ENCODE data around the gene LGALS12.
"Not testable (repeated sequence)": the region's sequence is repeated elsewhere in the genome, so short reads cannot be mapped to it uniquely, and the experiment has no call there.

The LGALS12 gene

DNA sequence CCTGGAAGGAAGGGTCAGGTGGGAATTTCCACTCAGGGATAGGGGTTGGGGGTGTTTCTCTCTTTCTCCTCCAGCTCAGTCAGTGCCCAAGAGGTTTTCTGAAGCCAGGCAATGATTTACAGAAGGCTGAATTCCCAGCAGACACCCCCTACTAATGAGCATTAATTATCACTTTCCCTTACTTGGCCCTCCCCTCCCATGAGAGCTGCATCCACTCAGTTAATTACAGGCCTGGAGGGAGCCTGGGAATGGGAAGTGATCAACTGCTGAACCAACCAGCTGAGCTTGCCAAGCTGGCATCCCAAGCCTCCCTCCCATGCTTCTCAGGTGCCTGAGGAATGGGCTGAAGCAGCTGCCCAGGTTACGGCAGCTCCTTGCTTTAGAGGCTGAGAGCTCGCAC is 992 bp downstream of the LGALS12 start:
- no peak for DNase-seq

DNA sequence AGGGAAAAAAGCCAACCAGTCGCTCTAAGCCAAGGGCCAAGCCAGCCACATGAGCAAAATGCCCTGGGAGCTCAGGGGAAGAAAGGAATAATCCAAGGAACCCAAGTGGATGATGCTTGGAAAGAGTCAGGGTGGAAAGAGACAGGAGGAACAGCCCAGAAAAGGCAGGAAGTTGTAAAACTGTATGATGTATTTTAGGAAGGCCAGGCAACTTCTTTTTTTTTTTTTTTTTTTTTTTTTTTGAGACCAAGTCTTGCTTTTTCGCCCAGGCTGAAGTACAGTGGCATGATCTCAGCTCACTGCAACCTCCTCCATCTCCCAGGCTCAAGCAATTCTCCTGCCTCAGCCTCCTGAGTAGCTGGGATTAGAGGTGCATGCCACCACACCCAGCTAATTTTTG is 1.6 kb downstream of the LGALS12 start:
- no peak for DNase-seq

DNA sequence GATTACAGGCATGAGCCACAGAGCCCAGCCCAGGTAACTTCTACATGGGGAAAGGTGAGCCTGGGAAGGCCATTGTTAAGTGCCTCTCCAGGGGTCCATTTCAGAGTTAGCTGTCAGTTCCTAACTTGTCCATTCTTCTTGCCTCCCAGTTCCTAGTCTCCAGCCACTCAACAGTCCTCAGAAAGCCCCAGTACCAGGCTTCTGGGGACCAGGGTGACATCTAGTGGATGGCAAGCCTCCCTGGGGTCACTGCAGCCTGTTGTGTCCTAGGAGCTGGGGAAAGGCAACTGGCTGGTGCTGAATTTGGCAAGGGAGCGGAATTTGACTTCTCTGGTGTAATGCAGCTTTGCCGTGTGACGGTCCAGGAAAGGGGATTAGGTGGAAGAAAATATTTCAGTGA is 2.1 kb downstream of the LGALS12 start:
- no peak for DNase-seq

DNA sequence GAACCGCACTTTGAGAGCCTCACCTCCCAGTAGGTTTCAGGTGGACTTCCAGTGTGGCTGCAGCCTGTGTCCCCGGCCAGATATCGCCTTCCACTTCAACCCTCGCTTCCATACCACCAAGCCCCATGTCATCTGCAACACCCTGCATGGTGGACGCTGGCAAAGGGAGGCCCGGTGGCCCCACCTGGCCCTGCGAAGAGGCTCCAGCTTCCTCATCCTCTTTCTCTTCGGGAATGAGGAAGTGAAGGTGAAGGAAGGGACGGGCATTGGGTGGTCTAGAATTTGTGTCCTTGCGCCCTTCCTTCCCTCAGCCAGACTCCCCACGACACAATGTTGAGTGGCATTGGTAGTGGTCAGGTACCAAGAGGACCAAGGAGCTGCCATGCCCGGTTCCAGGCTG is 2.9 kb downstream of the LGALS12 start:
- no peak for DNase-seq

DNA sequence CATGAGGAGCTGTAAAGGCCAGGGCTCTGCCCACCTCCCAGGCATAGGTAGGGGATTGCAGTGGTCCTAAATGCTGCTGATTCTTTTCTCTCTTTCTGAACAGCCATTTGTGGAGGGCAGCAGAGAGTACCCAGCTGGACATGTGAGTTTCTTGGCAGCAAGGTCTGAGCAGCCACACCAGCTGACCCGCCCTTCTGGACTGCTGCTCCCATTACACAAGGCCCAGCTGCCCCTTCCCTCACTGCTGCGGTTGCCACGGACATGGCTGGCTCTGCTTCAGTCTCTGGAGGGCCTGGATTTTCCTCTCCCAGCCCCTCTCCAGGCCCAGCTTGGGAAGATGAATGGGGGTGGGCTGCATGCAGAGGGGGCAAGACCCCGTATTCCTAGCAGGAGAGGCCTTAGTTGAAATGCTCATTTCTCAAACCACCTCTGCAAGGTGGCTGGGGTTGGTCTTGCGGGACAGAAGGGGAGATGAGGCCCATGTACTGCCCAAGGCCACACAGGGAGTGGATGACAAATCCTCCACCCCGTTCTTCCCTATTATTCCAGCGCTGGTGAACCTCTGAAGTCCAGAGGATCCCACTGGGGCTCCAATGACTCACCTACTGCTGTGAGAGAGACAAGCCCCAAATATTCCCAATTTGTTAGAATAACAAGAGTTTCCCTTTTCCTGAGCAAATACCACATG is 4.6 kb downstream of the LGALS12 start:
- no peak for DNase-seq

DNA sequence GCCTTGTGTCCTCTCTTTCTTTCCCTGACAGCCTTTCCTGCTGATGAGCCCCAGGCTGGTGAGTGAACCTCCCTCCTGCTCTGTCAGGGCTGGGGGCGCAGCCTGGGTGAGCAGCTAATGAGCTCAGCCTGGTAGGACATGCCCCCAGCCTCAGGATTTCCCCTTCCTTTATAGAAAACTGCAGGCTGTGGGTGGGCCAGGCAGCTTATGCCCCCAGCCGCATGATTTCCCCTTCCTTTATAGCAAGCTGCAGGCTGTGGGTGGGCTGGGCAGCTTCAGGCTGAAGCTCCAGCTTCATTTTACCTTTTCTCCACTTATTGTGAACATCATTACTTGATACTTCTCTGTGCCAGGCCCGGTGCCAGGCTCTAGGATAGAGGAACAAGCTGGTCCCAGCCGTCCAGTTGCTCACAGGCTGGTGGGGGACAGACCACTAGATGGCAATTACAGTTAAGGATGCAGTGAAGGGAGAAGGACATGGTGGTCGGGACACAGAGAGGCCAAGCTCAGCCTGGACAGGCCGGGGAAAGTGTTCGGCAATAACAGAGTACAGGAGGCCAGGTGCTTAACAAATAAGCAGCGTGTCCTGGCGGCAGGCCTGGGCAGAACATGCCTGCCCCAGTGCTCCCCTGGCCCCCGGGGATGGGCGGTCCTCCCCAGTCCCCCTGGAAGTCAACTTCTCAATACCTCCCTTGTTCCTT is 5.3 kb downstream of the LGALS12 start:
- no peak for DNase-seq

DNA sequence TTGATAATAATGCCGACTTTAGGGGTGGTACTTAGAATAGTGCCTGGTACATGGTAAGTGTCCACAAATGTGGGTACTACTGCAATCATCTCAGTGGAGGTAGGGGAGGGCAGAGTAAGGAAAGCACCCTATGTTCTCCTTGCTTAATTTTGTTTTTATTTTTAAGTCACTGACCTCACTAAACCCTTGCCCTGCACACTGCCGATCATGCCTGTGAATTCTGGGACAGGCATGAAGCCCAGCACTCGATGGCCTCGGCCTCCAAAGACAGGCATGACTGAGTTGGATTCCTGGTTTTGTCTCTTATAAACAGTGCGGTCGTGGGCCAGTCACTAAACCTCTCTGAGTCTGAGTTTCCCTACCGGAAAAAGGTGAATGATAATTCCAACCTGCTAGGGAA is 6.9 kb downstream of the LGALS12 start:
- no peak for DNase-seq

DNA sequence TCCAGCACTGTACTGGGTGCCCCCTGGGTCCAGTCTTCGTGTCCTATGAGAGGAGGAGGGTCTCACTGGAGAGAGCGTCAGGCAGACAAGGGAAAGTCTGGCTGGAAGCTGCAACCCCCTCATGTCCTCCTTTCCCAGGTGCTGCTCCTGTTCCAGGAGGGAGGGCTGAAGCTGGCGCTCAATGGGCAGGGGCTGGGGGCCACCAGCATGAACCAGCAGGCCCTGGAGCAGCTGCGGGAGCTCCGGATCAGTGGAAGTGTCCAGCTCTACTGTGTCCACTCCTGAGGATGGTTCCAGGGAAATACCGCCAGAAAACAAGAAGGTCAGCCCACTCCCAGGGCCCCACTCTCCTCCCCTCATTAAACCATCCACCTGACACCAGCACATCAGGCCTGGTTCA is 10.2 kb downstream of the LGALS12 start:
- DNase-seq = no peak

DNA sequence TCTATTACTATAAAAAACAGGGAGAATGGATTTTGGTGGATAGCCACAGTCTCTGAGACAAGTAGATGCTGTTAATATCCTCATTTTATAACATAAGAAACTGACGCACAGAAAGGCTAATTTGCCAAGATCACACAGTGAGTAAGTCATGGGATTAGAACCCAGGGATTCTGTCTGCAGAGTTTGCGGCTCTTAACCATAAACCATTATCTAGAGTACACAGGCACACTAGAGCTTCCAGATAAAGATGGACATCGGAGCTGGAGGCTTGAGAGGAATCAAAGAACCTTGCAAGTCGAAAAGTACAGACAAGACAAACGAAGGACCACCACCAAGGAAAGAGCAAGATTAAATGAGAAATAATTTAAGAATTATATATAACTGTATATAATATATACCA is 11.3 kb downstream of the LGALS12 start:
- DNase-seq = no peak

DNA sequence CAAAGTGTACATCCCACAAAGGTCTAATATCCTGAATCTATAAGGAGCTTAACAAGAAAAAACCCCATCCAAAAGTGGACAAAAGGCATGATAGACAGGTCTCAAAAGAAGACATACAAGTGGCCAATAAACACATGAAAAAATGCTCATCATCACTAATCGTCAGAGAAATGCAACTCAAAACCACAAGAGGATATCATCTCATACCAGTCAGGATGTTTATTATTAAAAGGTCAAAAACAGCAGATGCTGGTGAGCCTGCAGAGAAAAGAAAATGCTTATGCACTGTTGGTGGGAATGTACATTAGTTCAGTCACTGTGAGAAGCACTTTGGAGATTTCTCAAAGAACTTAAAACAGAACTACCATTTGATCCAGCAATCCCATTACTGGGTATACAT is 12.7 kb downstream of the LGALS12 start:
- DNase-seq = no peak

DNA sequence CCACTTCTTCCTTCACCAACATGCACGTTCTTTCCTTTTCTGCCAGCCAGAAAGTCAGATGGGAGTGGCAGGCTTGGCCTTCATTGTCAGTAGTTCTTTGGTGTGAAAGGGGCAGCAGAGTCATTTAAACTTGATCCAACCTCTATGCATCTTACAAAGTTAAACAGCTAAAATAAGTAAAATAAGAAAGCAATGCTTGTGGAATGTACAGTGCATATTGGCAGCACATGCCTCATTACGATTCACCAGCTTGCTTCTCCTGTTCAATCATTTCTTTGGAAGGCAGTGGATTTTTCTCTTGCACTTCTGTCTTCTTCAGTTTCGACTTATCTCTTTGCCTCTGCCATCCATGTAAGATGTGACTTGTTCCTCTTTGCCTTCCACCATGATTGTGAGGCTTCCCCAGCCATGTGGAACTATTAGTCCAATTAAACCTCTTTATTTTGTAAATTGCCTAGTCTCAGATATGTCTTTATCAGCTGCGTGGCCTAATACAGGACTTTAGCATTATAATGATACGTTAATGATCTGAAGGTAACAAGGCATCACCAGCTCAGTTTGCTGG is 14.8 kb downstream of the LGALS12 start:
- DNase-seq = no peak

DNA sequence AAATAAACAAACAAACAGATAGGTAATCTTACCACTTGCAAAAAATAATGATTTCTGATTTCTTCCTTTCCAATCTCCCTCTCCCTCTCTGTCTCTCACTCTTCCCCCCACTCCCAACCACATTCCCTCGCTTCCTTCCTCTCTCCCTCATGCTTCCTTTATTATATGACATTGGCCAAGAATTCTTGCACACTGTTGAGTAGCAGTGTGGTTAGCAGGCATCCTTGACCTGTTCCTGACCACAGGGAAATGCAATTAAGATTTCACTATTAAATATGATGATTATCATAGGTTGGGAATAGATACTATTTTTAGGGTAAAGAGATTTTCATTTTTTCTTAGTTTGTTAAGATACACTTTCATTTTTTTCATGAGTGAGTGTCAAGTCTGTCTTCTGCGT is 16.0 kb downstream of the LGALS12 start:
- DNase-seq = no peak

DNA sequence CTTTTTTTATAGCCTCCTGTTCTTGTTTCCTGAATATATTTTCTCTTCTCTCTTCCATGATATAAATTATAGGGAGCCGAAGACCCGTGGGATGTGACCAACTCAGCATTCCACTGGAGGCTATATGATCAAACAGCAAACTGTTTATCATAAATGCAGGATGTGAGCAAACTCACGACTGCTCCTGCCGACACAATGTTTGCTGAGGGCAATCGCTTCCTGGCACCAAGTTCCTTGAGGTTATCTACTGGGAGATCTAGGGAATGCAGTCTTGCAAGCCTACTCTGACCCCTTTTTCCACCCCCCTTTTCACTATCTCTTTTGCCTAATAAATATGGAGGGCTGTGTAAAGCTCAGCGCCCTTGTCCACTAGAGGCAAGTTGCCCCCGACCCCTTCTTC is 17.3 kb downstream of the LGALS12 start:
- DNase-seq = no peak

DNA sequence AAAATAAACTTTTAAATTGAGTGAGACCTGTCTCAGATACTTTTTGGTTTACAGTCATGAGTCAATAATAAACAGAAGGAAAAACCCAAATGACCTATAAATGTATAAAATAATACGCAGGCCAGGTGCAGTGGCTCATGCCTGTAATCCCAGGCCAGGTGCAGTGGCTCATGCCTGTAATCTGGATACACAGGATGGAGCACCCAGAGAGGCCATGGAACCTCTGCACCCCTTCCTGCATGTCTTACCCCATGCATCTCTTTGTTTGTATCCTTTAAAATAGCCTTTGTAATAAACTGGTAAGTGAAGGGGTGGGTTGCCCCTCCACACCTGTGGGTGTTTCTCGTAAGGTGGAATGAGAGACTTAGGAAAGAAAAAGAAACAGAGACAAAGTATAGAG is 21.8 kb downstream of the LGALS12 start:
- no peak for DNase-seq

DNA sequence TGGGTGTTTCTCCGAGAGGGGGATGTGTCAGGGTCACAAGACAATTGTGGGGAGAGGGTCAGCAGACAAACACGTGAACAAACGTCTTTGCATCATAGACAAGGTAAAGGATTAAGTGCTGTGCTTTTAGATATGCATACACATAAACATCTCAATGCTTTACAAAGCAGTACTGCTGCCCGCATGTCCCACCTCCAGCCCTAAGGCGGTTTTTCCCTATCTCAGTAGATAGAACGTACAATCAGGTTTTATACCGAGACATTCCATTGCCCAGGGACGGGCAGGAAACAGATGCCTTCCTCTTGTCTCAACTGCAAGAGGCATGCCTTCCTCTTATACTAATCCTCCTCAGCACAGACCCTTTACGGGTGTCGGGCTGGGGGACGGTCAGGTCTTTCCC is 22.3 kb downstream of the LGALS12 start:
- DNase-seq = not testable (repeated sequence)

DNA sequence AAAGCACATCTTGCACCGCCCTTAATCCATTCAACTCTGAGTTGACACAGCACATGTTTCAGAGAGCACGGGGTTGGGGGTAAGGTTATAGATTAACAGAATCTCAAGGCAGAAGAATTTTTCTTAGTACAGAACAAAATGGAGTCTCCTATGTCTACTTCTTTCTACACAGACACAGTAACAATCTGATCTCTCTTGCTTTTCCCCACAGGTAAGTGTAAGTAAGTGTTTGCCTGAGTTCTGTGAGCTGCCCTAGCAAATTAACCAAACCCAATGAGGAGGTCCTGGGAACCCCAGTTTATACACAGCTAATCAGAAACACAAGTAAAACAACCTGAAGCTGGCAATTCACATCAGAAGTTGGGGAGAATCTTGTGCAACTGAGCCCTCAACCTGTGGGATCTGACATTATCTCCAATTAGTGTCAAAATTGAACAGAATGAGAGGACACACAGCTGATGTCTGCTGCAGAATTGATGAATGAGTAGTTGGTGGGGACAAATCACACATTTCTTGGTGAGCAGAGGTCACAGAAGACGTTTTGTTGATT is 22.9 kb downstream of the LGALS12 start:
- DNase-seq = not testable (repeated sequence)

DNA sequence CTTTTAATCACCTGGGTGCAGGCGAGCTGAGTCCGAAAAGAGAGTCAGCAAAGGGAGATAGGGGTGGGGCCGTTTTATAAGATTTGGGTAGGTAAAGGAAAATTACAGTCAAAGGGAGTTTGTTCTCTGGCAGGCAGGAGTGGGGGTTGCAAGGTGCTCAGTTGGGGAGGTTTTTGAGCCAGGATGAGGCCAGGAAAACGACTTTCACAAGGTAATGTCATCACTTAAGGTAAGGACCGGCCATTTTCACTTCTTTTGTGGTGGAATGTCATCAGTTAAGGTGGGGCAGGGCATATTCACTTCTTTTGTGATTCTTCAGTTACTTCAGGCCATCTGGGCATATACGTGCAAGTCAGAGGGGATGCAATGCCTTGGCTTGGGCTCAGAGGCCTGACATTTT is 23.5 kb downstream of the LGALS12 start:
- not testable (repeated sequence) for DNase-seq

DNA sequence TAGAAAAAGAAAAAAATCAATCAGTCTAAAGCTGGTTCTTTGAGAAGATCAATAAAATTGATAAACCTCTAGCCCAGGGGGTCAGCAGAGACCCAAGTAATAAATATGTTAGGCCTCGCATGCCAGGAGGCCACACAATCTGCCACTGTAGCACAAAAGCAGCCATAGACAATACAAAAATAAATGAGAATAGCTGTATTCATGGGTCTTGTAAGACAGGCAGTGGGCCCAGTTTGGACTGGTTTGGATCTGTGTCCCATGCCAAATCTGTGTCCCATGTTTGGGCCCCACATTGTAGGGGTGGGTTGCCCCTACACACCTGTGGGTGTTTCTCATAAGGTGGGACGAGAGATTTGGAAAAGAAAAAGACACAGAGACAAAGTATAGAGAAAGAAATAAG is 24.1 kb downstream of the LGALS12 start:
- no peak for DNase-seq

DNA sequence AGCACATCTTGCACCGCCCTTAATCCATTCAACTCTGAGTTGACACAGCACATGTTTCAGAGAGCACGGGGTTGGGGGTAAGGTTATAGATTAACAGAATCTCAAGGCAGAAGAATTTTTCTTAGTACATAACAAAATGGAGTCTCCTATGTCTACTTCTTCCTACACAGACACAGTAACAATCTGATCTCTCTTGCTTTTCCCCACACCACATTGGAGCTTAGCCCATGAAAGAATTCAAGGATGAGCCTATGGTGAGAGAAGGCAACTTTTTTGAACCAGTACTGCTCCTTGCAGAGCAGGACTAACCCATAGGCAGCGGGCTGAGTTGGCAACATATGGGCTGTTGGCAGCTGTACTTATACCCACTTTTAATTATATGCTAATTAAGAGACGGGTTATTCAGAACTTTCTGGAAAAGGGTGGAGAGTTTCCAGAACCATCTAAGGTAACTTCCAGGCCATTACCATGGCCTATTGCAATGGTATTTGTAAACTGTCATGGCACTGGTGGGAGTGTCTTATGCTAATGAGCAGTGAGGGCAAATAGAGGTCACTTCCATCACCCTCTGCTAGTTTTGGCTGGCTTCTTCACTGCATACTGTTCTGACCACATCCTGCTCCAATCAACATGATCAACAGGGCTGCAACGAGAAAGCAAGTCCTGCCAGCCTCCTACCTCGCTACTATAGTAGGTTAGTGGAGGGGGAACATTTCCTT is 25.3 kb downstream of the LGALS12 start:
- not testable (repeated sequence) for DNase-seq

DNA sequence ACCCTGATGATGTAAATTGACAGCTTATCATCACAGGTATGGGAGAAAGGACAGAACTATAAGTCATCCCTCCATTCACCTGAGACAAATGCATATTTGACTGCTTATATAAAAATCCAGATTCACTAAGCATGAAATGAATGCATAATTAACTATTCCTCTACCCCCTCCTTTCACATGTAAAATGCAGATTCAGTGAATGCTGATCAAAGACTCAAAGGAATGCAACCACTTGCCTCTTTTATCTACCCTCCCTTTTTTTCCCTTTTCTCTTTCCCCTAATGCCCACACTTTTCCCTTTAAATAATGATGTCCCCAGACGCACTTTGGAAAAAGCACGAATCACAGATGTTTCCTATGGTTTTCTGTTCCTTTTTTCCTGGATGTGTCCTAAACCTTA is 26.2 kb downstream of the LGALS12 start:
- no peak for DNase-seq

DNA sequence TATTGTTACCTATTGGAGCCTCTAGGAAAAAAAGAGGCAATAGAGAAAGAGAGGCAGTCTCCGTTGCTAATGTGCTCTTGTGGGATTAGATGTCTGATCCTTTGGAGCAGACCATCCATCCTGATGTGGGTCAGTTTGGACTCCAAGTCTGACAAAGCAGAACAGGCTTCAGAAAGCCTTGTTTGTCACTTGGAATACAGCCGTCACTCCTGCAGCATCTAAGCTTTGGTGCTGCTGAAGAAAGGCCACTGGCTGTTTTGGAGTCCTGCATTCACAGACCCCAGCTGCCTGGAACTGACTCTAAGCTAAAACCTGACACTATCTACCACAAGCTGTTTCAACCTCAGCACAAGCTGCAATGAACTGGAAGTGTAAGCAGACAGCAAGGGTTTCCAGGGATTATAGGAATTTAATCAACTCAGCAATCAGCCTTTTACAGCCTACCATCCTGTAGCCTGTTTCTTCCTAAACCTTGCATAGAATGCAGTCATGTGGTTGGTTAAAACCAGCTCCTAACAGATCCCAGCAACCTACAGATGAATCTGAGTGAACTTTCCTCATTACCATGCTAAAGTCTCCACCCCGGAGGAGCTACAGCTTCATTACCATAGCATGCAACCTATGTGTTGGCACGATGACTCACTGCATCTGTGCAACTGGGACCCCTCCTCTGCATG is 27.1 kb downstream of the LGALS12 start:
- no peak for DNase-seq

DNA sequence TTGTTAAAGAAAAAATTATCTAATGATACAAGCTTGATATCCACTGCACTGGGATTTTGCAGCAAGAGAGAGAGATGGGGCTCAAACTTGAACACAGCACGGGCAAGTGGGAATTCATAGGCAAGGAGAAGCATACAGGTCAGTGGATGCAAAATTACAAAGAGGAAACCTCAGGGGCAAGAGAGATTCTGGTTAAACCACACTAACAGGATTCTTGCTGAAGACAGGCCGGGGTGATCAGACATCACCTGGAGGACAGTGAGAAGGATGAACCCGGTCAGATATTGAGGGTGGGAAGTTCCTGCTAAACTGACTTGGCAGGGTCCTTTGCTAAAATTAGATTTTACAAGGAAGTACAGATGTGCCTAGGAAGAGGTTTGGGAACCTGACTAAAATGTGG is 28.2 kb downstream of the LGALS12 start:
- DNase-seq = no peak

DNA sequence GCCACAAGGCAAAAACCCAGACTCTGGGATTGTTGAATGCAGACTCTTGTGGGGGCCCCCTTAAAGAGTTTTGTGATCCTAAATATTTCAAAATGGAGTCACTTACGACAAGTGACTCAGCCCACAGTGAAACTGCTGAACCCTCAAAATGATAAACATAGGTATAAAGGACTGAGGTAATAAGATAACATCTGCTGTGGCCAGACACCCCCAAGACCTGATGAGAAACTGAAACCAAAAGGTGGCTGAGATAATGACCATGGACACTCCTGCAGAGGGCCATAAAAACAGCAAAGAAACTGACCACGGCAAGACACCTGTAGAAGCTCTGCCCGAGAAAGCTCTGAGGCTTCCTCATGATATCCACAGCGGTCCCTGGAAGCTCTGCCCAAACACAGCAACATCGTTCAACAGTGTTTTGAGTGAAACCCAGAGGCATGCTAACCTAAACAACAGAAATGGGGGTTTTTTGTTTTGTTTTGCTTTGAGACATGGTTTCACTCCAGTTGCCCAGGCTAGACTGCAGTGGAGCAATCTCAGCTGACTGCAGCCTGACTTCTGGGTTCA is 29.1 kb downstream of the LGALS12 start:
- no peak for DNase-seq

Measured in NCI-H1417 treated with DMSO at 0.1 percent for 48 hours (cell line).